M059J (cell line): ENCODE data around the gene PDCD11. TPM values are rescaled to one million over a fixed set of nuclear protein-coding genes. Genes with fewer than 3 reads are reported as not detected.
"Not testable (repeated sequence)": the region's sequence is repeated elsewhere in the genome, so short reads cannot be mapped to it uniquely, and the experiment has no call there.

Source experiments
- DNase-seq: peaks from one replicate; pipeline ENCODE4 v3.0.0-alpha.2; 2012; ENCODE audit warnings: low read depth
- total RNA-seq: library from RNA; depleted of rRNA; stranded (reverse); fragments of >200 nt; shearing (Covaris generic); gene quantifications from 2 replicates; pipeline ENCODE4 v1.2.3, GENCODE V29; 2014

Gene PDCD11
- total RNA-seq, 1 experiment from 2014 or later, result 16.3 TPM

DNA sequence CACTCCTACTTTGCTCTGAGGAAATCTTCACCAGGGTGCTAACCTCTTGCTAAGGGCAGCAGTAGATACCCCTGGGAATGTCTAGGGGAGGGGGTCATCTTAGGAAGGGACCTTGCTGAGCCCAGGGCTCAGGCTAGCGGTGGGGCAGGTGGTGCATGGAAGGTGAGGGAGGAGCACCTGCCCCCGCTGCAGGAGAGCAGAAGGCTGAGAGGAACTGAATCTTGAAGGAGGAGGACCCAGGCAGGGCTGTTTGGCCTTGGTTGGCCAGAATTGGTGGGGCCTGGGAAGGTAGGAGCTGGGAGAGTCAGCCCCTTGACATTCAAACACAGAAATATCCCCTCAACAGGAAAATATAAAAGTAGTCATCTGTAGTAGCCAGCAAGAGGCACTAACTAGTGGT lies 75.6 kb downstream of the PDCD11 start:
- DNase-seq, result no peak

DNA sequence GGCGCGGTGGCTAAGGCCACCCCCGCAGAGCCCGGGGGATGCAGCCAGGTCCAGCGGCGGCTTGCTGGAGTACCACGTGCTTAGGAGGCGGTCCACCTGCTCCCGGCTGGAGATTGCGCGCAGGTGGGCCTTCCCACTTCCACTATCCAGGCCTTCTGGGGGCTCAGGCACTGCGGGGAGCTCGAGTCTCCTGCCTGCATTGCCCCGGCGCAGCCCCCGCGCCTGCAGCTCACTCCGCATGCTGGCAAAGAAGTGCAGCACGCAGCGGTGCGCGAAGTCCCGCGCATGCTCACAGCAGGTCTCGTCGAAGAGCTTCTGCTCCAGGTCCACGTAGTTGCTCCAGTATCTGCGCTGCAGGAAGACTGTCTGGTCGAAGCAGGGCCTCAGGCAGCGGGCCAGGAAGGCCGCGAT lies 76.8 kb downstream of the PDCD11 start:
- DNase-seq, result no peak

DNA sequence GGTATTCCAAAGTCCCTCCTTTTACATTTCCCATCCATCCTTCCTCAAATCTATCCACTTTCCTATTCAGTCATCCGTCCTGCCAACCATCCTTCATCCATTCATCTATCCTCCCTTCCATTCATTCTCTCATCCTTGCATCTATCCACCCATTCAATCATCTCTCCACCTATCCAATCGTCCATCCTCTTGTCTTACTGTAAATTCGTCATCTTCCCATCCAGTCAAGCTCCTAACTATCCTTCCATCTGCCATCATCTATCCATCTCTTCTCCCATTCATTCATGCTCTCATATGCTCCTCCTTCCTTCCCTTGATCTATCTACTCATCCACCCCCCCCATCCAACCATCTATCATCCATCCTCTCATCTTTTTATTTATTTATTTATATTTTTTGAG lies 77.7 kb downstream of the PDCD11 start:
- no peak for DNase-seq

DNA sequence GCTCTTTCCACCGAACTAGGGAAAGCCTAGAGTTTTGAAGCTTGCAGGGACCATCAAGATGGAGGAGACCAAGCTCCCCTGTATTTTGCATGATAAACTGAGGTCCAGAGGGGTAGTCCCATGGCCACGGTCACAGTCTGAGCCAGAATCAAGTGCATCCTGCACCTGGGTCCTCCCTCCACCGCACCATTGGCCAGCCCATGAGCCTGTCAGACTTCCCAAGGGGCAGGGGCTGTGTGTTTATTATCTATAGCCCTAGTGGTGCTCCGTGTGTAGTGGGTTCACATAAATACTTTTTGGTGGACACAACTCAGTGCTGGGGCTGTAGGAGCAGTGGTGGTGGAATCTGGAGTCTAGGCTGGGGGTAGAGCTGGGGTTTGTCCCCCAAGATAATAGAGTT lies 79.0 kb downstream of the PDCD11 start:
- no peak for DNase-seq

DNA sequence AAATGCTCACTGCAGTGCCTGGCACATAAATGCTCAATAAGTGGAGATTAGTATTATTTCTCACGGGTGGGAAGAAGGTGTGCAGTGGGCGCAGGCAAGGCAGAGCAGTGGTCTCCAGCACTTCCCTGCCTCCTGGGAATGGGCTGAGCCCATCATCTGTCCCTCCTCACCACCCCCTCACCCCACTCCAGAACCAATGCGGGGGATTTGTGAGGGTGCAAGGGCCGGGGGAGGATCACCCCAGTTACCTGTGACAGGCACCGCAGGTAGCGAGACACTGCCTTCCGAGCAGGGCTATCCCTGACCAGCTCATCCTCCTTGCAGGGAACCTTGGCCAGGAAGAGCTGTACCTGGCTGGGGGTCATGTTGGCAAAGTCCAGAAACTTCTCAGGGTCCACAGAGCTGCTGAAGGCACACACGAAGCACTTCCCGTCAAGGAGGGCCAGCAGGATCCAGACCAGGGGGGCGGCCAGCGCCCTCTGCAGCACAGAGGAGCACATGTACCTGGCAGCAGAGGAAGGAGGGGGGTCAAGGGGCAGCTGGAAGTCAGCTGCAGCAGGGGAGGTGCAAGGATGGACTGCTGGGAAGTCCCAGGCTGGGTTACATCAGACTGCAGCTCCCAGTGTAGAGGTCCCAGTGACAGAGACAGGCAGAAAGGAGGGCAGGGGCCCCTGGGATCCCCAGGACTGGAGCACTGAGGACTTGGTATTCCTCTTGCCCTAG lies 79.8 kb downstream of the PDCD11 start:
- no peak for DNase-seq

DNA sequence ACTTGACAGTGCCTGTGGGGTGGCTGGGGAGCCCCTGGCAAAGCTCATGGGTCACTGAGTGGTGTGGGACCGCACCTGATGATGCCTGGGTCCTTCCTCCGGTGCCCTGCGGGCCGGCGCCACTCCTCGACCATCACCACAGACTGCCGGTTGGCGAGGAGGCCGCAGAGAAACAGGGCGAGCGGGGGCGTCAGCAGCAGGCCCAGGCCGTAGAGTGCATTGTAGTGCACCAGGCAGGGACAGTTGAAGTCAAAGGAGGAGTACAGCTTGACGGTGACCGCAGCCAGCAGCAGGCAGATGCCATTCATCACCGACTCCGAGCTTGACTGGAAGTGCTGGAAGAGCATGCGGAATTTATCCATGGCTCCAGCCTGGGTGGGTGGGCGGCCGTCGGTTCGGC lies 82.2 kb downstream of the PDCD11 start:
- no peak for DNase-seq

DNA sequence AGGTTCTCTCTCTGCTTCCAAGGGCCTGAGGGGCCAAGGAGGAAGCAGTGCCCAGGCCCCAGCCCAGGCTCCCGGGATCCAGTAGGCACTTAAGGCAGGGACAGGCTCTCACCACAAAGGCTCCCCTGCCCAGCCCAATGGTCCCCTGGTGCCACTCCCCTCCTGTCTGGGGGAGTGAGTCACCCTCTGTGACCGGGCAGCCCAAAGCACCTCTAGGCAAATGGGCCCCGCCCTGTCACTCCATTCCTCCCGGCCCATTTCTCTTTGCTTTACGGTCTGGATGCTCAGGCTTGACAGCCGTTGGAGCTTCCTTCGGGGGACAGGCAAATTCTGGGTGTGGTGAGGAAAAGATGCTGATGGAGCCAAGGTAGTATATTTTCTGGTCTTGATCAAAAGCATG lies 82.7 kb downstream of the PDCD11 start, which contains the start of gene CALHM3:
Gene CALHM3 (minus strand): TSS at position 106 of the 400 bp plus-strand sequence. CDS start 208 bp downstream, outside the sequence.
- peak; percentile 77 for DNase-seq

DNA sequence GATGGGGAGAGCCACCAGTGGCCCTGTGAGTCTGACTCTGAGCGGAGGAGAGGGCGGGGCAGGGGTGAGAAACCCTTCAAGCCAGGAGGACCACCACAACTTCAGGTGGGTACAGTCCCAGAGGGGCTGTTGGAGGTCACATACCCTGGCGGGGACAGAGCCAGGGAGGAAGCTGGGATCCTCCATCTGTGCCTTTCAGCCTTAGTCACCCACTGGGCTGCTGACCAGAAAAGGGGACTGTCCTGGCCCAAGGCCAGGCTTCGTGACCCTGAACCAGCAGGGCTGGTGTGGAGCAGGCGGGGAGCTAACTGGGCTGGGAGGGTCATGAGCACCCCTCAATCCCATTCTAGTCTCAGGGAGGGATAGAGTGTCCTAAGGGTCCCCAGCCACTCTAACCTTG lies 84.1 kb downstream of the PDCD11 start:
- DNase-seq, result peak; percentile 62

DNA sequence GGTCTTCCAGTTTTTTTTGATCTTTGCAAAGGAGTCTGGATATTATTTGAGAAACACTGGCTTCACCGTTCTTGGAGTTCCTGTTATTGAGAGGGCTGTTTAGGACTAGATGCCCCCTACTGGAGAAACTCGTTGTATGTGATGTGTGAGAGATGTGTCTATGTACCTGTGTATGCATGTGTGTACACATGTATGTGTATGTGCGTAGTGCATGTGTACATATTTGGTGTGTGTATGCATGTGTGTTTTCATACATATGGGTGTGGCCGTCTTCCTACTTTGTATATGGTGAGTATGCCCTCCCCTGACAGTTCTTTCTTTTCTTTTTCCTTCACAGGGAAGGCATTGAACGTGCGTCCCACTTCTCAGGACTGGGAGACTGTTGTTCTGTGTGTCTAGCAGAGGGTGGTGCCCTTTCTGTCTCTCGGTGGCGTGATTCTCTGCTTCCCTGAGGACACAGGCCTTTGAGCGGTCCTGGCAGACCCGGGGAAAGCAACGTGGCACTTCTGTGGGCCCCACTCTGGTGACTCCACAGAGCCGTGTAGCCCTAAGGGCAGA lies 85.6 kb downstream of the PDCD11 start:
- peak; percentile 71 for DNase-seq

DNA sequence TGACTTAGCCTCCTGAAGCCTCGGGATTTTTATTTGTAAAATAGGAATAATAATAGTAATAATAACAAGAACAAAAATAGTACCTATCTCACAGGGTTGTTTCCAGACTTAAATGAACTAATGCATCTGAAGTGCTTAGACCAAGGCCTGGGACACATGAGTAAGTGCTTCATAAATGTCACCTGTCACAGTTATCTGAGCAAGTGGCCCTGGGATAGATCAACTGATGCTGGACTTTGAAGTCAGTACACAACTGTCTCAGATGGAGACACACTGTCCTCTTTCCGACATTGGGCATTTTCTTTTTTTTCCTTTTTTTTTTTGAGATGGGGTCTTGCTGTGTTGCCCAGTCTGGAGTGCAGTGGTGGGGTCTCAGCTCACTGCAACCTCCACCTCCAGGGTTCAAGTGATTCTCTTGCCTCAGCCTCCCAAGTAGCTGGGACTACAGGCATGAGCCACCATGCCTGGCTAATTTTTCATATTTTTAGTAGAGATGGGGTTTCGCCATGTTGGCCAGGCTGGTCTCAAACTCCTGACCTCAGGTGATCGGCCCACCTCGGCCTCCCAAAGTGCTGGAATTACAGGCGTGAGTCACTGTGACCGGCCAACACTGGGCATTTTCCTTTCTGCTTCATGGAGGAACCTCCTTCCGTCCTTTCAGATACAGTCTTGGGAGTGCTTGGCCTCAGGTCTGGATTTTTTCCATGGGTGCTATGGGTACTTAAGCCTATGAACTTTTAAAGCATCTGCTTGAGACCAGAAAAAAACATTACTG lies 90.4 kb downstream of the PDCD11 start:
- DNase-seq, result not testable (repeated sequence)

DNA sequence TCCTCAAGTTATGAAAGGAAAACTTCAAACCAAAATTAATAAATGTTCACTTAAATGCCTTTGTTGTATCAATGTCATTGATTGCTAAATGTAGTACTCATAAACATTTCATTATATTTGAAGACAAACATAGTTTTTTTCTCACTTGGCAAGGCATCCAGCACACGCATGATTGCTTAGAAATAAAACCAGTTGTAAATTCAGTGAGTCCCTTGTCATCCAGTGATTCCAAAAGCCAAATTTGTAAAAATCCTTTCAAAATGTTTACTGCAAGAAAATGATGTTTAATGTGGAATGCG lies 90.9 kb downstream of the PDCD11 start:
- no peak for DNase-seq

DNA sequence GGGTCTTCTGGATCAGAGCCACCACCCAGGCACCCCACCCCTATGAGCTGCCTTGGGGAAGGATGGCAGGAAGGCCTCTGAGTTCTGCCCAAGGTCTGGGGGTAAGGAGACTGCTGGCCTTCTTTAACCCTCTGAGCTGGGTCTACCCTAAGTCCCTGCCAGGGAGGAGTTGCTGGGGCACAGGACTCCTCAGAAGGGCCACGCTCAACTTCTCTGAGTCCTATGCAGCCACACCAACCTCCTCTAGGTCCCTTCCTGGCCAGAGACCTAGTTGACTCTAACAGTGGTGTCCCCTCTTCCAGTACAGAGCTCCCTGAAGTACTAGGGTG lies 94.5 kb downstream of the PDCD11 start:
- DNase-seq, result no peak

DNA sequence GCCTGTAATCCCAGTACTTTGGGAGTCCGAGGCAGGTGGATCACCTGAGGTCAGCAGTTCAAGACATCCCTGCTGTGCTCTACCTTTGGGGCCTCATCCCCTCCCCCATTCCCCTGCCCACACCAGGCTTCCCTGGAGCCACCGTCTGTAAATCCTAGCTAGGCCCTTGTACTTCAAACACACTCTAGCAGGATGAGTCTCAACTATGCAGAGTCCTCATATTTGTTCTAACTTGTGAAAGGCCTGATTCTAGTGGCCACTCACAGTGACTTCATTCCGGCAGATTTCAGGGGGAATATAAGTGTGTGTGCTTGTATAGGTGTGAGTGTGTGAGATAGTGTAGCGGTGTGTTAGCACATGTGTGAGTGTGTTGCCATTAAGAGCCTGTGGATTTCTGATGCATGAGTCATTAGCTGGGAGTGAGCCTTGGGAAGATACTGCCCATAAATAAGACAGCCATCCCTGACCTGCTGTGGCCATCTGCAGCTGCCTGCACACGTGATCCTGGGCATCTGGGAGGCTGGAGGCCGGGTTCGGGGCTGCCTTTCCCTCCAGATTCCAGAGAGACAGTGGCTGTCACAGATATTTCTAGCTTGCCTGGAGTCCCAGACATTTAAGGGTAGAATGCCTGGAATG lies 95.4 kb downstream of the PDCD11 start:
- DNase-seq, result peak; percentile 94

DNA sequence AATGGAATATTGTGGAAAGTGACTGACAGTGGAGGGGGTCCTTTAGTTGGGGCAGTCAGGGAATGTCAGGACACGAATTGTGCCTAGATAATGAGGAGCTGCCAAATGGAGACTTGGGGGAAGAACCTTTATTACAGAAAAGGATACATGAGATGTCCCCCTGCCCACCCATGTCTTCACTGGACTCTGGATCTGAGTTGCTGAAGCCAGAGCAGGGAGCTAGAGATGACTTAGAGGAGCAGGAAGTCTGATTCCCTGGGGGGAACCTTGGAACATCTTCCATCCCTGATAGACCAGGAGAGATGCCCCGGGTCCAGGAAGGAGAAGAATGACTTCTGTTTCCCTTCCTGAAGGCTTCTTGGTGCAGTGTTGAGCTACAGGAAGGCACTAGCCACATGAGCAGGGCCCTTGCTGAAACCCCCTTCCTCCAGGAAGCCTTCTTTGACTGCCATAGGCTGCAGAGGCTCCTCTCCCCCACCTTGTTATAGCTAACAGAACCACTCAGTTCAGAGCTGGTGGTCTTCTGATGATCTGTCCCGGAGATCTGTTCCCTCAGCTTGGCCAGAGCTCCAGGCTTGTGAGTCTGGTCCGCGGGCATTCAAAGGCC lies 96.3 kb downstream of the PDCD11 start:
- no peak for DNase-seq

DNA sequence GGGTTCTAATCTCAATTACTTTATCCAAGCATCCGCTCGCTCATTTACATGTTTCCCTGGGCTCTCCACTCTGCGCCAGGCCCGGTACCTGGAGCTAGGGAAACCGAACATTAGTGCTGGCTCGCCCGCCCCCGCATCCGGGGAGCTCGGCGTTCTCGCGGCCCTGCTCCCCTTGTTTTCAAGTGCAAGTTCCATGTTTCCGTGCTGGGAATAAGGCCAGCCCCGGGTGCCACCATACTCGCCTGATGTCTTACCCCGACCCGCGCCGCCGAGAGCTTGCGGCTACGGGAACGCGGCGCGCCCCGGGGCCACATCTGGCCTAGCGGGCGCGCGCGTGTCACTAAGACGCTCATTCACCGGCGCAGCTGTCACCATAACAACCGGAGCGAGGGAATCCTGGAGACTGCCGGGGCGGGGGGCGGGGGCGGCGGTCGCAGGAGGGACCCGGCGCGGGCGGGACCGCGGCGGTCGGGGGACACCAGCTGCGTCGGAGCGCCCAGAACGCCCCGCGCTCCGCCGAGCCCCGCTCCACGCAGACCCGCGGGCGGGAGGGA lies 97.0 kb downstream of the PDCD11 start, which contains the start of gene NEURL1:
Gene NEURL1 (plus strand): TSS at position 344 of the 554 bp plus-strand sequence. CDS start 683 bp downstream, outside the sequence.
- peak; percentile 39 for DNase-seq

DNA sequence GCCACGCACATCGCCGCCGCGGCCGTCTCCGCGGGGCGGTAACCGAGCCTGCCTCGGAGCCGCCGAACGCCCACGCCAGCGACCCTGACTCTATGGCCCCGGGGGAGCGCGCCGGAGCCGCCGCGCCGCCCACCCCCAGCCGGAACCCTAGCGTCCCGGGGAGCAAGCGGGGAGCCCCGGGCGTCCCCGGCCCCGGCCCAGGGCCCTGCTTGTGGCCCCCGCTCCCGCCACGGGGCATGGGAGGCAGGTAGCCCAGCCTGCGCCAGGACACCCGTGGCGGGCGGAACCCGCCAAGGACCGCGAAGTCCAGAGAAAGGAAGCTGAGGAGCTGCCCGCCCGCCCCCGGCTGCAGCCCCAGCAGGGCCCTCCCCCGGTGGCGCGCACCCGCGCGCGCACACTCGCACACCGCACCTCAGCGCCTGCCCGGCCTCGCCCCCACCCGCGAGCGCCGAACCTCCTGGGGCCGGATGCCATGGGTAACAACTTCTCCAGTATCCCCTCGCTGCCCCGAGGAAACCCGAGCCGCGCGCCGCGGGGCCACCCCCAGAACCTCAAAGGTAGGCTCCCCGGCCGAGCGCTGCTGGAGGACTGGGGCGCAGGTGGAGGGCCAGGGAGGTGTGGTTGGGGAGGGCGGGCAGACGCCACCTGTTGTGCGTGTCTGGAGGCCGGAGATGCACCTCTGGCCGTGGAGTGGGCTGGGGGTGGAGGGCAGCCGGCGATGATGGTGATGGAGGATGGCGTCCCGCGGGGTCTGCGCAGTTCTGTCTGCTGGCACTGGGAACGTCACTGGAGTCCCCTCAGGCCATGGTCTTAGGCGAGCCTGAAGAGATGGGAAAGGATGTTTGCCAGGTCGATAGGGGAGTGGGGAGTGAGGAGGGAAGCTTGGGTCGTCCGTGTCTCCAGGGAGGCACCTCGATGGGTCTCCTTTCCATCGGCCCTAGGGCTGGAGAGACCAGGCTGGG lies 97.8 kb downstream of the PDCD11 start:
- DNase-seq, result no peak

DNA sequence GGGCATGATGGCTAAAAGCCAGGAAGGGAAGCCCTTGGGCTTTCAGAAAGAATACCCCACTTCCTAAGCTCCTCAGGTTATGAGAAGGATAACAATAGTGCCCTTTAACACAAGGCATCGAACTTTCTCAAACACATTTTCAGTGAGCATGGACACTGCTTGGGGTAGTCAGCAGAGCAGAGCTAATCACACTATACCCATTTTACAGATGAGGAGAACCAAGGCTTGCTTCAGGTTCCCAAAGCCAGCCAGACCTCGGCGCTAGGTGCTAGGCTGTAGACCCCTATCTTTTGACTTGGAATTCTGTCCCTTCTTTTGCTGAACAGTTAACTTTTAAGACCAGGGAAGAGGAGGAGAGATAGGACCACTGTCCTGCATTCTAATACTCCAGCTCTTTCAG lies 98.9 kb downstream of the PDCD11 start:
- DNase-seq, result no peak
